GM12874 (cell line): Measurements from ENCODE around the gene ACSBG1.

Experiments used
- TF ChIP-seq, protein P1 (sequence below): IDR thresholded peaks from 2 replicates; pipeline ENCODE4 v1.5.1; 2011; ENCODE audit warnings: low read depth, mild to moderate bottlenecking, control low read depth, low read length, moderate library complexity; ENCODE audit not compliant: insufficient read depth

The ACSBG1 gene

DNA sequence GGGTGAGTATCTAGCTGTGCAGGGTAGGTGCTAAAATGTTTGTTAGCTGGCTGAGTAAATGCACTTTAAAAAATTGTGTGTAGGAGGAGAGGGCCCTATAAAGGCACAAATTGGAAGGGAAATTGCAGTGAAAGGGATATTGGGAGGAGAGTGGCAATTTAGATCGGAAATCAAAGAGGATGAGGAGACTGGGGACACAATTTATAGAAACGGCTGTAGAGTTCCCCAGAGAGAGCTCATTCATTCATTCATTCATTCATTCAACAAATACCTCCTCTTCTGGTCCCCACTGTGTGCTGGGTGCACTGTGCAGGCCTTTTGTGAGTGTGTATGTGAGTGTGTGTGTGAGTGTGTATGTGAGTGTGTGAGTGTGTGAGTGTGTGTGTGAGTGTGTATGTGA lies 32.4 kb upstream of the ACSBG1 start:
- TF ChIP-seq, protein P1, sequence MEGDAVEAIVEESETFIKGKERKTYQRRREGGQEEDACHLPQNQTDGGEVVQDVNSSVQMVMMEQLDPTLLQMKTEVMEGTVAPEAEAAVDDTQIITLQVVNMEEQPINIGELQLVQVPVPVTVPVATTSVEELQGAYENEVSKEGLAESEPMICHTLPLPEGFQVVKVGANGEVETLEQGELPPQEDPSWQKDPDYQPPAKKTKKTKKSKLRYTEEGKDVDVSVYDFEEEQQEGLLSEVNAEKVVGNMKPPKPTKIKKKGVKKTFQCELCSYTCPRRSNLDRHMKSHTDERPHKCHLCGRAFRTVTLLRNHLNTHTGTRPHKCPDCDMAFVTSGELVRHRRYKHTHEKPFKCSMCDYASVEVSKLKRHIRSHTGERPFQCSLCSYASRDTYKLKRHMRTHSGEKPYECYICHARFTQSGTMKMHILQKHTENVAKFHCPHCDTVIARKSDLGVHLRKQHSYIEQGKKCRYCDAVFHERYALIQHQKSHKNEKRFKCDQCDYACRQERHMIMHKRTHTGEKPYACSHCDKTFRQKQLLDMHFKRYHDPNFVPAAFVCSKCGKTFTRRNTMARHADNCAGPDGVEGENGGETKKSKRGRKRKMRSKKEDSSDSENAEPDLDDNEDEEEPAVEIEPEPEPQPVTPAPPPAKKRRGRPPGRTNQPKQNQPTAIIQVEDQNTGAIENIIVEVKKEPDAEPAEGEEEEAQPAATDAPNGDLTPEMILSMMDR, result no peak

DNA sequence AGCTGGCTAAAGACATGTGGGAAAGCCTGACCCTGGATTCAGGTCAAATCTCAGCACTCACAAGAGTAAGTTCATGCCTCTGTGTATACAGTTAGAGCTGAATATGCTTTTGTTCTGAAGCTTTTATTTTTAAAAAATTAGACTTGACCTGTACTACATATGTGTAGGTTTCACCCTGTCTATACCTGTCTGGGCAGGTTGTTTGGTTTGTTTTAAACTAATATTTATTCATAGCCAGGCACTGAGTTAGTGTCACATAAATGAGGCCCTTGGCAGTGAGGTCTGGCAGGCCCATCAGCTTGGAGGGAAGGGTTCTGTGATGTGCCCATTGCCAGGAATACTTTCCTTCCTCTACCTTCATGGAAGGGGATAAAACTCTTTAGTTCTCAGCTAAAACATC lies 31.9 kb upstream of the ACSBG1 start:
- TF ChIP-seq, protein P1, result no peak

DNA sequence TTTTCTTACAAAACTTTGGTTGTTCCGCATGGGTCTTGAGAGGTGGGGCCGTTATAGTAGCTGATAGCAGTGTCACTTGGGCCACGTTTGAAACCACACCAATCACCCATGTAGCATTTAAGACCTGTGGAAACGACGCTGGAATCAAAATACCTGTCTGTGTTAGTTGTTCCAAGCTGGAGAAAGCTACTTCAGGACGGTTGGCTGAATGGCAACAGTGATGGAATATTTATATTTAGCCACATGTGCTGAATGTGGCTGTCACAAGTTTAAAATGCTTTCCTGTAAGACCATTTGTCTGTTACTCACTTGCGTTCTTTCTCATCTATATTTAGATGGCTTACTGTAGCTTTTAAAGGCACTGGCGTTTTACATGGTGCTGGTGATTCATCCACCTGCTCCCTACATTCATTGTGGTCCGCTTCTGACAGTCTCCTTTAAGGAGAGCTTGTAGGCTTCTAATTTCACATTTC lies 31.4 kb upstream of the ACSBG1 start:
- TF ChIP-seq, protein P1, result no peak

DNA sequence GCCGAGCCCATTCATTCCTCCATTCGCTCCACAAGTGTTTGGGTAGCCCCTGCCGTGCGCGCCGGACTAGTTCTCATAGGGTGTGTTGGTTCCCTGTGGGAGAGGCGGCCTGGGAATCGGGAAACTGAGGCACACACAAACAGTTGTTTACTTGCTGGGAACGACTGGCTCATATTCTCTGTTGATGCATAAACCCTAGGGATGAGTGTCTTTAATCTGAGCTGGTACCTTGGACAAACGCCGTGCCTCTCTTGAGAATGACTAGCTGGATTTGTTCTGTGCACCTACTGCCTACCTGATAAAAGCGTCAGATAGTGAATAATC lies 30.7 kb upstream of the ACSBG1 start:
- TF ChIP-seq, protein P1, result no peak

DNA sequence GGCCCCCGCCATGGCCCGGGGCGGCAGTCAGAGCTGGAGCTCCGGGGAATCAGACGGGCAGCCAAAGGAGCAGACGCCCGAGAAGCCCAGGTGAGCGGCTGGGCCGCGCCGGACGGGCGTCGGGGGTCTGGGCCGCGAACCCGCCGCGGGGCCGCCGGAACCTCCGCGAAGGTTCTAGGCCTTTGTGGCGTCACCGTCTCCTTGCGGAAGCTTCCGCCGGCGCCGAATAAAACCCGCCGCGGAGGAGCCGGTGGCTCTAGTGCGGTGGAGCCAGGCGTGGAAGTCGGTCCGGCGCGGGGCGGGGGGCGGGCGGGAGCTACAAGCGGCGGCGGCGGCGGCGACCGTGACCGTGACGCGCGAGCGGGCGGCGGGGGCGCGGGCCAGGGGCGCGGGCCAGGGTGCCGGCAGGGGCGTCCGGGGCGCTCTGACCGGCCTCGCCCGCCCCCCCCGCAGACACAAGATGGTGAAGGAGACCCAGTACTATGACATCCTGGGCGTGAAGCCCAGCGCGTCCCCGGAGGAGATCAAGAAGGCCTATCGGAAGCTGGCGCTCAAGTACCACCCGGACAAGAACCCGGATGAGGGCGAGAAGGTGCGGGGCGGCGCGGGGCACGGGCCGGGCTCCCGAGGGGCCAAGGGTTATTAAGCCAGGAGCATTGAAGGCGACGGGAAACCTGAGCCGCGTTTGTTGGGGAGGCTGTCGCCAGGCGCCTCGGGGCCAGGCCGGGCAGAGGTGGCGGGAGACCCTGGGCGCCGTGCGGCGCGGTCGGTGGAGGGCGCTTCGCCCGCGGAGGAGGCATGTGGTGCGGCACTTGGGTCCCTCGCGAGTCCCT lies 30.2 kb upstream of the ACSBG1 start, which contains the start of gene DNAJA4:
TSS of gene DNAJA4 (plus strand) at position 259 of the 833 bp plus-strand sequence. CDS start at position 461, 202 bp downstream.
- TF ChIP-seq, protein P1, result no peak

DNA sequence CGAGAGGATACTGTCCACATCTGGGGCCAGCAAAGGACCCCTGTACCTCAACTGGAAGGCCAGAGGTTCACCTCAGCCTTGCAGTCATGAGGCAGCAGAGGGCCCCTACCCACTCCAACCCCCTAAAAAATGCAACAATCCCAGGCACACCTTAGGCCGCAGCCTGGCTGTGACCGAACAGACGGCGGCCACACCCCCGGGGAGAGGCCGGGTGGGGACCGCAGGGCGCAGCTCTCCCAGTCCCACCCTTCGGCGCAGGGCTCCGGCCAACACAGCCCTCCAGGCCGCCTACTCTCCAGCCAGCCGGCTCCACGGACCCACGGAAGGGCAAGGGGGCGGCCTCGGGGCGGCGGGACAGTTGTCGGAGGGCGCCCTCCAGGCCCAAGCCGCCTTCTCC lies 29.5 kb upstream of the ACSBG1 start:
- TF ChIP-seq, protein P1, result no peak

DNA sequence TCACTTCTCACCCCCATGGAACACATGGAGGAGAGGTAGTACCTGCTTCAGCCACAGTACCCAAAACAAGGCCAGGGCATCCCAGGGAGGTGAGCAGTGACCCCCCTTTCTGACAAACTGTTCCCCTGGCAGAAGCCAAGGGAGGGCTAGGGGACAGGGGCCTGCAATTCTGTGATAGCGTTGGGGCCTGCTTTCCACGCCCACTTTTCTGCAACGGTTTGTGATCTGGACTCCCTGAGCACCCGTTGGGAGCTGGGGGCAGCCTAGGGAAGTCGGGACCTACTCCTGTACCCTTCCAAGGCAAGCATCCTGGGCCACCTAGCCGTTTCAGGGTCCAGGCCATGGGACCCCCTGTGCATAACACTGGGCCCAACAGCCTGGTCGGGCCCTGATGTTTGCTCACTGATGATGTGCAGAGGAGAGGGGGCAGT lies 29.0 kb upstream of the ACSBG1 start:
- TF ChIP-seq, protein P1, result no peak
